Keratinocyte (primary cell): ENCODE data around the gene COL25A1. TPM values are rescaled to one million over a fixed set of nuclear protein-coding genes. Genes with fewer than 3 reads are reported as not detected.

Experiments used
- DNase-seq: peaks from one replicate; pipeline ENCODE4 v3.0.0-alpha.2; 2011; ENCODE audit warnings: low read depth, missing footprints, low spot score
- FAIRE-seq: peaks from 2 replicates; lab custom pipeline; 2011; peaks lifted over from hg19 to GRCh38; lab: Jason Lieb, UNC
- H2AFZ ChIP-seq: 2 replicates; pipeline ENCODE4 v1.6.0; 2012; ENCODE audit warnings: low read length, control low read depth, inconsistent platforms; ENCODE audit not compliant: control insufficient read depth
- H3K27ac ChIP-seq: 2 replicates; pipeline ENCODE4 v1.5.1; 2011; ENCODE audit warnings: low read length; ENCODE audit not compliant: control insufficient read depth, insufficient read depth
- H3K27me3 ChIP-seq: 3 replicates; pipeline ENCODE4 v1.6.0; 2011; ENCODE audit warnings: low read length; ENCODE audit not compliant: control insufficient read depth, insufficient read depth; ENCODE audit errors: extremely low read depth
- H3K36me3 ChIP-seq, 2 experiments: 2 replicates in 1 of 2; 3 replicates in 1 of 2; pipeline ENCODE4 v1.5.1; 2011; ENCODE audit warnings: low read length in 2 of 2, mild to moderate bottlenecking in 1 of 2; ENCODE audit not compliant: control insufficient read depth in 2 of 2, insufficient read depth in 2 of 2; ENCODE audit errors: extremely low read depth in 1 of 2
- H3K4me1 ChIP-seq: 3 replicates; pipeline ENCODE4 v1.5.1; 2011; ENCODE audit warnings: low read length; ENCODE audit not compliant: control insufficient read depth, insufficient read depth; ENCODE audit errors: extremely low read depth
- H3K4me2 ChIP-seq: 3 replicates; pipeline ENCODE4 v1.6.0; 2011; ENCODE audit warnings: low read depth, low read length; ENCODE audit not compliant: control insufficient read depth, insufficient read depth; ENCODE audit errors: extremely low read depth
- H3K4me3 ChIP-seq, 3 experiments: fragments of 200-600 bp in 1 of 3; sonication (generic) in 1 of 3; 2 replicates in 2 of 3; 3 replicates in 1 of 3; pipeline ENCODE4 v1.5.1; 2011 to 2016; ENCODE audit warnings: low read length in 3 of 3, mild to moderate bottlenecking in 3 of 3, control low read depth in 2 of 3, inconsistent platforms in 1 of 3, low read depth in 1 of 3, mixed read lengths in 1 of 3, mixed run types in 1 of 3, moderate library complexity in 1 of 3; ENCODE audit not compliant: control insufficient read depth in 2 of 3, insufficient read depth in 2 of 3; ENCODE audit errors: extremely low read depth in 1 of 3
- H3K79me2 ChIP-seq: 2 replicates; pipeline ENCODE4 v1.6.0; 2012; ENCODE audit warnings: low read length; ENCODE audit not compliant: control insufficient read depth, insufficient read depth
- H3K9ac ChIP-seq: 3 replicates; pipeline ENCODE4 v1.6.0; 2011; ENCODE audit warnings: low read length; ENCODE audit not compliant: control insufficient read depth, insufficient read depth; ENCODE audit errors: extremely low read depth
- H3K9me1 ChIP-seq: 3 replicates; pipeline ENCODE4 v1.6.0; 2011; ENCODE audit warnings: low read length; ENCODE audit not compliant: control insufficient read depth, insufficient read depth; ENCODE audit errors: extremely low read depth
- H3K9me3 ChIP-seq: 2 replicates; pipeline ENCODE4 v1.5.1; 2012; ENCODE audit warnings: low read depth, low read length; ENCODE audit not compliant: control insufficient read depth
- H4K20me1 ChIP-seq: 3 replicates; pipeline ENCODE4 v1.6.0; 2011; ENCODE audit warnings: low read length; ENCODE audit not compliant: control insufficient read depth, insufficient read depth; ENCODE audit errors: extremely low read depth
- EZH2 ChIP-seq: IDR thresholded peaks from one replicate; pipeline ENCODE4 v1.6.1; 2012; ENCODE audit warnings: inconsistent platforms, mild to moderate bottlenecking, low read length, moderate library complexity
- dilution Hi-C: fragments of 300-500 bp; cut with MboI; formaldehyde crosslinking; loops from one replicate; pipeline ENCODE4 v1.7.0; 2020; ENCODE audit warnings: low sequenced_read_pairs; ENCODE audit not compliant: extremely low pct_ligation_motif_present
- polyA plus RNA-seq, 5 experiments: library from polyadenylated mRNA; depleted of rRNA in 3 of 5; stranded (reverse) in 3 of 5; stranded (forward) in 1 of 5; unstranded in 1 of 5; fragments of >200 nt; gene quantifications; 1 replicate in 1 of 5; 2 replicates in 3 of 5; 3 replicates in 1 of 5; pipeline versions ENCODE4 v1.2.1 to v1.2.3, GENCODE V29; 2011 to 2012; ENCODE audit warnings: missing spikeins in 2 of 5, low read depth in 1 of 5, low replicate concordance in 1 of 5
- TF ChIP-seq, protein P1 (sequence below), 3 experiments: IDR thresholded peaks in 1 of 3; conservative IDR thresholded peaks in 1 of 3; optimal IDR thresholded peaks in 1 of 3; 2 replicates in 2 of 3; 3 replicates in 1 of 3; pipeline versions ENCODE3 to v1.5.1; 2011; ENCODE audit warnings: low read length in 3 of 3, mild to moderate bottlenecking in 3 of 3, moderate library complexity in 2 of 3, control low read depth in 1 of 3, inconsistent platforms in 1 of 3; ENCODE audit not compliant: insufficient read depth in 2 of 3; ENCODE audit errors: extremely low read depth in 1 of 3

The COL25A1 gene
- polyA plus RNA-seq, 1 donor (not counting 4 experiments of a cell fraction or from before 2014, with no cell fraction given): not detected

GRCh38 chr4:109185548-109185947, 116.9 kb downstream of the COL25A1 start:
- no peaks in the 10 kb centered on the region for H4K20me1 ChIP-seq
- H3K9me3 ChIP-seq: no peaks in the 10 kb centered on the region
- no peak overlapping the region for H3K4me3 ChIP-seq
- no peaks in the 10 kb centered on the region for H3K36me3 ChIP-seq
- no peak overlapping the region for H3K4me2 ChIP-seq
- TF ChIP-seq, protein P1, sequence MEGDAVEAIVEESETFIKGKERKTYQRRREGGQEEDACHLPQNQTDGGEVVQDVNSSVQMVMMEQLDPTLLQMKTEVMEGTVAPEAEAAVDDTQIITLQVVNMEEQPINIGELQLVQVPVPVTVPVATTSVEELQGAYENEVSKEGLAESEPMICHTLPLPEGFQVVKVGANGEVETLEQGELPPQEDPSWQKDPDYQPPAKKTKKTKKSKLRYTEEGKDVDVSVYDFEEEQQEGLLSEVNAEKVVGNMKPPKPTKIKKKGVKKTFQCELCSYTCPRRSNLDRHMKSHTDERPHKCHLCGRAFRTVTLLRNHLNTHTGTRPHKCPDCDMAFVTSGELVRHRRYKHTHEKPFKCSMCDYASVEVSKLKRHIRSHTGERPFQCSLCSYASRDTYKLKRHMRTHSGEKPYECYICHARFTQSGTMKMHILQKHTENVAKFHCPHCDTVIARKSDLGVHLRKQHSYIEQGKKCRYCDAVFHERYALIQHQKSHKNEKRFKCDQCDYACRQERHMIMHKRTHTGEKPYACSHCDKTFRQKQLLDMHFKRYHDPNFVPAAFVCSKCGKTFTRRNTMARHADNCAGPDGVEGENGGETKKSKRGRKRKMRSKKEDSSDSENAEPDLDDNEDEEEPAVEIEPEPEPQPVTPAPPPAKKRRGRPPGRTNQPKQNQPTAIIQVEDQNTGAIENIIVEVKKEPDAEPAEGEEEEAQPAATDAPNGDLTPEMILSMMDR (optimal IDR thresholded peaks at IDR 0.05 in 1 of 3, IDR thresholded peaks at IDR 0.05 in 1 of 3, conservative IDR thresholded peaks at IDR 0.05 in 1 of 3; ENCODE audit: extremely low read depth in 1 of 3, insufficient read depth in 2 of 3, low read length in 3 of 3): no peak
- no peak for TF ChIP-seq EZH2
- H3K27ac ChIP-seq: no peak overlapping the region
- H3K9me1 ChIP-seq: no peaks in the 10 kb centered on the region
- DNase-seq: no peak
- no peaks in the 10 kb centered on the region for H3K4me1 ChIP-seq
- H3K9ac ChIP-seq: no peak overlapping the region
- no peak overlapping the region for H2AFZ ChIP-seq
- dilution Hi-C loops: no loop called here
- no peaks in the 10 kb centered on the region for H3K27me3 ChIP-seq
- no peaks in the 10 kb centered on the region for H3K79me2 ChIP-seq
- no peak for FAIRE-seq

DNA sequence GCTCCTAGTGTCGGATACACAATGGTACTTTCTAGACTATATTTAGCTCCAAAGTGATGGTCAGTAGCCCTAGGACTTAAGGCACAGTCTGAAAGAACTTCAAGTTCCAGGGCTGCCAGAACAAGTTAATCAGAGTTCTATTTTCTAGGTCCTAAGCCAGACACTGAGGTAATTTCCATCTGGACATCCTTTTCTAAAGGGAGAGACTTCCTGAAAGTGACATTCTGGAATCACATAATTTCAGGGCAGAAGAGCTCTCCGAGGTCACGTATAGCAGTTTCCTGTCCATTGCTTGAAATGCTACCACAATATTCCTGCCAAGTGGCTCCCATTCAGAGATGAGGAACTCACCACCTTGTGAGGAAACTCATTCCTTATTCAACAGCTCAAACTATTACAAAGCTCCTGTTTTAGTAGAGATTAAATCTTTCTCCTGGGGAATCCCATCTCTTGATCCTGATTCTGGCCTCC, 117.9 kb downstream of the COL25A1 start:
- no peak for FAIRE-seq
- Histone ChIP-seq H3K4me1 (no peaks in the 10 kb centered on the region), H2AFZ (no peak overlapping the region), H3K9me1 (no peaks in the 10 kb centered on the region), H4K20me1 (no peaks in the 10 kb centered on the region), H3K27ac (no peak overlapping the region), H3K79me2 (no peaks in the 10 kb centered on the region), H3K36me3 (no peaks in the 10 kb centered on the region), H3K9ac (no peak overlapping the region), H3K4me3 (no peak overlapping the region), H3K4me2 (no peak overlapping the region), H3K9me3 (no peaks in the 10 kb centered on the region), H3K27me3 (no peaks in the 10 kb centered on the region)
- dilution Hi-C loops: no loop called here
- TF ChIP-seq, protein P1 (optimal IDR thresholded peaks at IDR 0.05 in 1 of 3, IDR thresholded peaks at IDR 0.05 in 1 of 3, conservative IDR thresholded peaks at IDR 0.05 in 1 of 3; ENCODE audit: extremely low read depth in 1 of 3, insufficient read depth in 2 of 3, low read length in 3 of 3): no peak
- no peak for TF ChIP-seq EZH2
- DNase-seq: no peak
